Fibroblast of lung (primary cell): ENCODE measurements around the gene TEX261. TPM values are rescaled to one million over a fixed set of nuclear protein-coding genes. Genes with fewer than 3 reads are reported as not detected.

Source experiments
- DNase-seq, 2 donors: peaks; one replicate each; pipeline versions ENCODE4 v3.0.0 to v3.0.0-alpha.2; 2010; ENCODE audit warnings: low read depth in 2 of 2
- H2AFZ ChIP-seq: 2 replicates; pipeline ENCODE4 v1.5.1; 2012; ENCODE audit warnings: low read length, control low read depth, inconsistent platforms
- H3K27ac ChIP-seq: 2 replicates; pipeline ENCODE4 v1.5.1; 2011; ENCODE audit warnings: low read length, control low read depth; ENCODE audit not compliant: insufficient read depth
- H3K27me3 ChIP-seq: 2 replicates; pipeline ENCODE4 v1.5.1; 2011; ENCODE audit warnings: mild to moderate bottlenecking, low read length; ENCODE audit not compliant: control insufficient read depth, insufficient read depth
- H3K36me3 ChIP-seq: 2 replicates; pipeline ENCODE4 v1.5.1; 2011; ENCODE audit warnings: low read length; ENCODE audit not compliant: control insufficient read depth, insufficient read depth
- H3K4me1 ChIP-seq: 2 replicates; pipeline ENCODE4 v1.5.1; 2011; ENCODE audit warnings: low read length; ENCODE audit not compliant: control insufficient read depth, insufficient read depth; ENCODE audit errors: extremely low read depth
- H3K4me2 ChIP-seq: 2 replicates; pipeline ENCODE4 v1.5.1; 2011; ENCODE audit warnings: low read length, control low read depth; ENCODE audit not compliant: insufficient read depth; ENCODE audit errors: extremely low read depth
- H3K4me3 ChIP-seq, 4 experiments: fragments of 200-600 bp in 1 of 4; sonication (generic) in 1 of 4; replicated peaks in 1 of 4; 2 replicates each; pipeline ENCODE4 v1.5.1; 2011 to 2016; ENCODE audit warnings: low read length in 4 of 4, low read depth in 3 of 4, mild to moderate bottlenecking in 3 of 4, control low read depth in 2 of 4, inconsistent platforms in 1 of 4, mixed read lengths in 1 of 4; ENCODE audit not compliant: insufficient read depth in 1 of 4; ENCODE audit errors: control extremely low read depth in 1 of 4
- H3K79me2 ChIP-seq: 2 replicates; pipeline ENCODE4 v1.5.1; 2012; ENCODE audit warnings: mild to moderate bottlenecking, low read length, inconsistent platforms; ENCODE audit not compliant: control insufficient read depth, insufficient read depth
- H3K9ac ChIP-seq: 2 replicates; pipeline ENCODE4 v1.5.1; 2011; ENCODE audit warnings: mild to moderate bottlenecking, low read length, control low read depth; ENCODE audit not compliant: insufficient read depth
- H3K9me3 ChIP-seq: 2 replicates; pipeline ENCODE4 v1.5.1; 2012; ENCODE audit warnings: low read depth, low read length; ENCODE audit not compliant: control insufficient read depth, insufficient read depth
- H4K20me1 ChIP-seq: 2 replicates; pipeline ENCODE4 v1.5.1; 2011; ENCODE audit warnings: low read length; ENCODE audit not compliant: control insufficient read depth, insufficient read depth; ENCODE audit errors: extremely low read depth
- CTCF ChIP-seq, 2 donors: IDR thresholded peaks in 1 of 2; conservative IDR thresholded peaks in 1 of 2; 1 replicate in 1 of 2; 2 replicates in 1 of 2; pipeline ENCODE4 v1.5.1; 2011 to 2012; ENCODE audit warnings: low read length in 2 of 2, control low read depth in 1 of 2, inconsistent platforms in 1 of 2, low read depth in 1 of 2, mild to moderate bottlenecking in 1 of 2
- EZH2 ChIP-seq: IDR thresholded peaks from 2 replicates; pipeline ENCODE4 v1.5.1; 2012; ENCODE audit warnings: low read length, control low read depth, mild to moderate bottlenecking; ENCODE audit errors: missing control alignments
- polyA plus RNA-seq, 2 donors: library from polyadenylated mRNA; depleted of rRNA in 1 of 2; stranded (reverse) in 1 of 2; unstranded in 1 of 2; fragments of >200 nt; gene quantifications; 2 replicates each; pipeline ENCODE4 v1.2.1, GENCODE V29; 2011 to 2012; ENCODE audit warnings: missing spikeins in 1 of 2
- total RNA-seq: library from RNA; depleted of rRNA; stranded (reverse); fragments of >200 nt; gene quantifications from 2 replicates; pipeline ENCODE4 v1.2.1, GENCODE V29; 2014

Gene TEX261
- total and polyA plus RNA-seq, 2 donors (not counting 1 experiment from before 2014, with no cell fraction given): 33.0 to 72.6 TPM

DNA sequence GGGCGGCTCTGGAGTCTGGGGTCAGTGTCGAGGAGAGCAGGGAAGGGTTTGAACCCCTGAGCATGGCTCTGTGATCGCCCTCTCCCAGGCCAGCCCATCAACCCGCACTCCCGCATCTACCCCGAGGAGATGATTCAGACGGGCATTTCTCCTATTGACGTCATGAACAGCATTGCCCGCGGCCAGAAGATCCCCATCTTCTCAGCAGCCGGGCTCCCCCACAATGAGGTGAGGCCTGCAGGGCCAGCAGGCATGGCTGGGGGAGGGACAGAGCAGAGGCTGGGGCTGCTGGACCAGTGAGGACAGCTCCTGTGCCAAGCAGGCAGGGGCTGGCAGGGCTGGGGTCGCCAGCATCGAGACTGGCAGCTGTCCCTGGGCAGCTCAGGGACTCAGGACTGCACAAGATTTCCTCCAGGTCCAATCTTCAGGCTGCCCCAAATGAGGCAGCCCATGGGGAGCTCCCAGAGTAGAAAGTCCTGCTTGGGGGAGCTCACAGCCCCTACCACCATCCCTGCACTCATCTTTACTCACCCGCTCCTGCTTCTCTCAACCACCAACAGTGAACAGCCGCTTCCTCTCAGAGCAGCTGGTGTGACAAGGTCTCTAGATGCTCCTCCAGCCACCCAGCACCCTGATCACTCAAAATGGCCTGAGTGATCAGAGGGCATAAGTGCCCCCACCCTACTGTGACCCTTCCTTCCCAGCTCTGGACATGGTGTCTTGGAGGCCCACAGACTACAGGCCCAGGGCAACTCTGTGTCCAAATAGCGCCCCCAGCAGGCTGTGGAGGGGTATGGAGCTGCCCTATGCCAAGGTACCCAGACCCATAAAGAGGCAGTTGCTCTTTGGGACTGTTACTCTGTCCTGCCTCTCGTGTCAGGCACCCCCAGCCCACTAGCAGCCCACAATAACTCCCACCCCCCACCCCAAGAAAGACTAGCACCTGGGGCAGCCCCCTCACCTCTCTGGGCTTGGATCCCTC, 34.5 kb downstream of the TEX261 start:
- no peaks in the 10 kb centered on the region for H3K4me1 ChIP-seq
- H4K20me1 ChIP-seq: no peaks in the 10 kb centered on the region
- DNase-seq: no peak
- no peak overlapping the region for H2AFZ ChIP-seq
- H3K27me3 ChIP-seq: no peaks in the 10 kb centered on the region
- H3K9me3 ChIP-seq: no peaks in the 10 kb centered on the region
- no peak overlapping the region for H3K27ac ChIP-seq
- TF ChIP-seq EZH2 (no peak), CTCF (conservative IDR thresholded peaks at IDR 0.05 in 1 of 2, IDR thresholded peaks at IDR 0.05 in 1 of 2; ENCODE audit: low read depth in 1 of 2, low read length in 2 of 2) (no peak)
- no peak overlapping the region for H3K4me3 ChIP-seq
- H3K9ac ChIP-seq: no peak overlapping the region
- H3K4me2 ChIP-seq: no peak overlapping the region
- H3K79me2 ChIP-seq: no peaks in the 10 kb centered on the region
- H3K36me3 ChIP-seq: no peaks in the 10 kb centered on the region

GRCh38 chr2:70959271-70959761, 35.4 kb downstream of the TEX261 start:
- H3K79me2 ChIP-seq: no peaks in the 10 kb centered on the region
- H3K9me3 ChIP-seq: no peaks in the 10 kb centered on the region
- H3K4me1 ChIP-seq: no peaks in the 10 kb centered on the region
- no peaks in the 10 kb centered on the region for H4K20me1 ChIP-seq
- peaks cover 6% of the 10 kb centered on the region for H3K27me3 ChIP-seq
- H3K9ac ChIP-seq: no peak overlapping the region
- no peak for DNase-seq
- no peaks in the 10 kb centered on the region for H3K36me3 ChIP-seq
- no peak overlapping the region for H3K27ac ChIP-seq
- H3K4me2 ChIP-seq: no peak overlapping the region
- H3K4me3 ChIP-seq: no peak overlapping the region
- no peak for TF ChIP-seq CTCF (conservative IDR thresholded peaks at IDR 0.05 in 1 of 2, IDR thresholded peaks at IDR 0.05 in 1 of 2; ENCODE audit: low read depth in 1 of 2, low read length in 2 of 2)
- no peak overlapping the region for H2AFZ ChIP-seq

DNA sequence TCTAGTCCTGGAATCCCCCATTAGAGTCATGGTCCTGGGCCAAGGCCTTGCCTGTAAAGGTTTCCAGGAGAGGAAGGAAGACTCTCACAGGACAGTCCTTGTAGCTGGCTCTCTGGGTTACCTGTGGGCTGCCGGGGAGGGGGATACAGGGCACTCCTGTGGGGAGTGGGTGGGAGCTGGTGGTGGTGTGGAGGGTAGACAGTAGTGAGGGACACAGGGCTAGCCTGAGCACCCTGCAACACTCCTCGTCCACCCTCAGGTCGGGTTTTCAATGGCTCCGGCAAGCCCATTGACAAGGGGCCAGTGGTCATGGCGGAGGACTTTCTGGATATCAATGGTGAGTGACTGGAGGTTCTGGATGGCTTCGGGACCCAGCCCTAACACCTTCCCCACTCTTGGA, 35.9 kb downstream of the TEX261 start:
- H3K27me3 ChIP-seq: peaks cover 6% of the 10 kb centered on the region
- TF ChIP-seq CTCF (conservative IDR thresholded peaks at IDR 0.05 in 1 of 2, IDR thresholded peaks at IDR 0.05 in 1 of 2; ENCODE audit: low read depth in 1 of 2, low read length in 2 of 2) (no peak), EZH2 (no peak)
- no peaks in the 10 kb centered on the region for H3K36me3 ChIP-seq
- no peak overlapping the region for H3K9ac ChIP-seq
- no peak overlapping the region for H3K27ac ChIP-seq
- no peak overlapping the region for H3K4me3 ChIP-seq
- no peaks in the 10 kb centered on the region for H3K9me3 ChIP-seq
- H4K20me1 ChIP-seq: no peaks in the 10 kb centered on the region
- H3K4me2 ChIP-seq: no peak overlapping the region
- no peak overlapping the region for H2AFZ ChIP-seq
- DNase-seq: no peak
- no peaks in the 10 kb centered on the region for H3K4me1 ChIP-seq
- no peaks in the 10 kb centered on the region for H3K79me2 ChIP-seq
